GM12874 (cell line): ENCODE measurements around the gene WWOX.

Source experiments
- CTCF ChIP-seq: IDR thresholded peaks from 2 replicates; pipeline ENCODE4 v1.5.1; 2011; ENCODE audit warnings: low read depth, mild to moderate bottlenecking, control low read depth, low read length, moderate library complexity; ENCODE audit not compliant: insufficient read depth

The WWOX gene

GRCh38 chr16:79188115-79188738, 1088.8 kb downstream of the WWOX start:
- no peak for TF ChIP-seq CTCF

- no peak for TF ChIP-seq CTCF
Observed at GRCh38 chr16:79188739-79189122, 1089.3 kb downstream of the WWOX start.

GRCh38 chr16:79190542-79190941, 1091.1 kb downstream of the WWOX start:
- TF ChIP-seq CTCF: no peak

- no peak for TF ChIP-seq CTCF
Observed at GRCh38 chr16:79191933-79192332, 1092.5 kb downstream of the WWOX start.

GRCh38 chr16:79192904-79193303, 1093.5 kb downstream of the WWOX start:
- TF ChIP-seq CTCF: no peak

GRCh38 chr16:79194291-79194690, 1094.8 kb downstream of the WWOX start:
- TF ChIP-seq CTCF: no peak

- no peak for TF ChIP-seq CTCF
Observed at GRCh38 chr16:79195938-79196337, 1096.5 kb downstream of the WWOX start.
